Kidney capillary endothelial cell (primary cell): ENCODE measurements around the gene PAF1.

Source experiments
- DNase-seq: peaks from one replicate; pipeline ENCODE4 v3.0.0-alpha.2; 2018; ENCODE audit warnings: low spot score

The PAF1 gene

DNA sequence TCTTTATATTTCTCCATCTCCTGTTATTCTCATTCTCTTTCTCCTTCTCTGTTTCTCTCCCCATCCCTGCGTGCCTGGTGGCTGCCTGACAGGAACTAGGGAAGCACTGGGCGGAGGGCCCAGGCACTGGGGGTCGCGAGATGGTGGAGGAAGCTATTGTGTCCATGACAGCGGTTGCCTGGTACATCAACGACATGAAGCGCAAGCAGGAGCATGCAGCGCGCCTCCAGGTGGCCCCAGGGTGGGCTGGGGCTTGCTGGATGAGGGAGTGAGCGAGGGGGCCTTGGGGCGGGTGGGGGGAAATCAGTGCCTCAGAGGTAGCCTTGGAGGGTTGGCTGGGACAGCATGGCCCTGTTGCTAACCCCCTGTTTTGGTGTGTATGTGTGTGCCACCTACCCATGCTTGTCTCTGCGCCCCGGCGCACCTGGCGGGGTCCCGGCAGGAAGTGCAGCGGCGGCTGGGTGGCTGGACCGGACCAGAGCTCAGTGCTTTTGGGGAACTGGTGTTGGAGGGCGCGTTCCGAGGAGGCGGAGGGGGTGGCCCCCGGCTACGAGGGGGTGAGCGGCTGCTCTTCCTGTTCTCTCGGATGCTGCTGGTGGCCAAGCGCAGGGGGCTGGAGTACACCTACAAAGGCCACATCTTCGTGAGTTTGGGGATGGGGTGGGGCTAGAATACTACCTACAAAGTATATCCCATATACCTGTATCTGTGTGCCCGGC lies 26.7 kb upstream of the PAF1 start:
- no peak for DNase-seq

DNA sequence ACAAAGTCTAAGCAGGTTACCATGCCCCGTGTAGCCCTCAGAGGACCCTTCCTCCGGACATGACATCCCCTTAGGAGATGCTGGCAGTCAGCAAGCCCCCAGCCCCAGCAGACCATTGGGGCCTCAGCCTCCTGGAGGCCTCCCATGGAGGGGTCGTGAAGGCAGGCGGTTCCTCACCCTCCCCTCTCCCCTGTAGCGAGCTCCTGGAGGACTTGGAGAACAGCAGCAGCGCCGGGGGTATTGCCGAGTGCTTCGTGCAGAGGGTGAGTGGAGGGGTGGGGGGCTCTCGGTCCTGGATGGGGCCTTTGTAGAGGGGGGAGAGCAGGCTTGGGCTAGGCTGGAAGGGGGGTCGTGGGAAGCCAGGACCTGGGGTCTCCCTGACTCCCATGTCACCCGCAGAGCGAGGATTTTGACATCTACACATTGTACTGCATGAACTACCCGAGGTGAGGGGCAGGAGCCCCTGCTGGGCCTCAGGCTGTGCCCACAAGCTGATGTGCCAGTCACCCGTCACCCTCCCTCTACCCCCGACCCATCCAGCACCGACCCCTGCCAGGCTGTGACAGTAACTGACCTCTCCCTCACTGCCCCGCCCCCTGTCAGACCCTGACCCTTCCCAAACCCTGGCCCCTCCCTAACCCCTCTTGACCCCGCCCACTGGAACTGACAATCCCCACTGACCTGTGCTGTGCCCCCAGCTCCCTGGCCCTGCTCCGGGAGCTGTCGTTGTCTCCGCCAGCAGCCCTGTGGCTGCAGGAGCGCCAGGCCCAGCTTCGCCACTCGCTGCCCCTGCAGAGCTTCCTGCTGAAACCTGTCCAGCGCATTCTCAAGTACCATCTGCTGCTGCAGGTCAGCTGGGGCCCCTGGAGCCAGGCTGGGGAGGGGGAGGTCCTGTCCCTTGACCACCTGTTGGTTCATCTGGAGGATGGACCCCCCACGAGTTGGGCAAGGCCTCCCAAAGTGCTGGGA lies 25.5 kb upstream of the PAF1 start:
- no peak for DNase-seq

DNA sequence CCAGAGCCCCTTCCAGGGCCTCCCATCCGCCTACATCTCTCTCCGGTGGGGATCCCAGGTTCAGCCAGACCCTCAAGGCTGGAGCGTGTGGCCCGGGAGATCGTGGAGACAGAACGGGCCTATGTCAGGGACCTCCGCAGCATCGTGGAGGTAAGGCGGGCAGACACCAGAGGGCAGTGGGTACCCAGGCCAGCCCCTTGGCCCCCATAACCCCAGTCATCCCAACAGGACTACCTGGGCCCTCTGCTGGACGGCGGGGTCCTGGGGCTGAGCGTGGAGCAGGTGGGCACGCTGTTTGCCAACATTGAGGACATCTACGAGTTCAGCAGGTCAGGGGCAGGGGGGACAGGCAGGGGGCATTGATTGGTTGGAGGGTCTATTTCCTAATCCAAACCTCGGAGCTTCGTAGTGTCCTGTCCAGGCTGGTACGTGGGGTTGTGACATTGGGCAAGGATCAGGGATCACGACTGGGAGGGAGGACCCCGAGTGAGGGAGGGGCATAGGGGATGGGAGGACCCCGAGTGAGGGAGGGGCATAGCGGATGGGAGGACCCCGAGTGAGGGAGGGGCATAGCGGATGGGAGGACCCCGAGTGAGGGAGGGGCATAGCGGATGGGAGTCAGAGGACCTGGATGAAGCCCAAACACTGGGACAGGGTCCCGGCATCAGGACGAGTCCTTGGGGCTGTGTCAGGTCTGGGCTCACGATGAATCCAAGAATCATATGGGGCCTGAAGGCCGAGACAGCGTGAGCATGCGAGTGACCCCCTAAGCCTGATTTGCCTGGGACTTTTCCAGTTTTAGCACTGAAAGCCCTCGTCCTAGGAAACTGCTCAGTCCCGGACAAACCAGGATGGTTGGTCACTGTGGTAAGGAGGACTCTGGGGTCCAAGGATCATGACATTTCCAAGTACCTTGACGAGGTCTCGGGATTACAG lies 24.5 kb upstream of the PAF1 start:
- DNase-seq = no peak

DNA sequence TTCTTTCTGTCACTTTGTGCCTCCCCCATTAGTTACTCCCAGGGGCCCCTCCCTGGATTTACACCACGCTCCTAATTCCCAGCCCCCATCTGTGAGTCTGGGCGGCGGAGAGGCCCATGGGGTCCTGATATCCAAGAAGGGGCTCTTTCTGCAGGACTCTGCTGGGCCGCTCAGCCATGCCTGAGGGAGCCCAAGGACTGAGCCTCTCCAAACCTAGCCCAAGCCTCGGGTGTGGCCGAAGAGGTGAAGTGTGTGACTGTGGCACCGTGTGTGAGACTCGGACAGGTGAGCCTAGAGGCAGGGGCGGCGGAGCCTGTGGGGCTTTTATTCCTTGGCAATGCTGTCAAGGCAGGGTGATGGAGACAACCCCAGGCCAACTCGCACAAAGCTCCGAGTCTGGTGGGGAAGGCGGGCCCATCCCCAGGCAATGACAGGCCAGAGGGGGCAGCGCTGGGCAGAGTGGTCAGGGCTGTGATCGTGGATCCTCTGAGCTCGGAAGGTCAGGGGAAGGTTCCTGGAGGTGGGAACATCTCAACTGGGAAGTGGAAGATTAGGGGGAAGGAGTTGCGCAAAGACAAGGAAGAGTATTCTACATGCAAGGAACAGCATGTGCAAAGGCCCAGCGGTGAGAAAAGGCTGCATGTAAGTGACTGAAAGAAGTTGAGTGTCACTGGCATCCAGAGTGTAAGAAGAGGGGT lies 23.2 kb upstream of the PAF1 start:
- DNase-seq = no peak

DNA sequence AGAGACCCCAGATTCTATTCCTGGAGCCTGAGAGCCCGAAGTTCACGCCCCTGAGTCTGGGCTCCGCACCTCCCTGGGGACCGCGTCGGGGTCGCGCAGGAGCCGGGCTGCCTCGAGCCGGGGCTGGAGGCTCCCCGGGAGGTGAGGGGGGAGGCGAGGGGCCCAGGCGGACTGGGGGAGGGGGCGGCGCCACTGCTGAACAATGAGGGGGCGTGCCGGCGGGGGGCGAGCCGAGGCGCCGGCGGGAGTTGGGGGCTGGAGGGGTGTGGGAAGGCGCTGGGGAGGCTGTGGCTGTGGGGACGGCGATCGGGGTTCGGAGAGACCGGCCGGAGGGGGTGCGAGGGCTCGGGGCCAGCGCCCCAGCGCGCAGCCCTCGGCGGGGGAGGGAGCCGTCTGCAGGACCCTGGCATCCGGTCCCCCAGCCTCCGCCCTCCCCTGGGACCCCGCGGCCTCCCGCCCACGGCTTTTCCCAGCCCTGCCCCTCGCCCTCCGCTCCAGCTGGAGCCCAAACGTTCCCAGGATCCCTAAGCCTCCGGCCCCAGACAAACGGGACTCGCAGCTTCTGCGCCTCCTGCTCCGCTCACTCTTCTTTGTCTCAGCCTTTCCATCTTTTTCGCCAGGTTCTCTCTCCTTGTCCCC lies 22.5 kb upstream of the PAF1 start:
- DNase-seq = peak; percentile 46

DNA sequence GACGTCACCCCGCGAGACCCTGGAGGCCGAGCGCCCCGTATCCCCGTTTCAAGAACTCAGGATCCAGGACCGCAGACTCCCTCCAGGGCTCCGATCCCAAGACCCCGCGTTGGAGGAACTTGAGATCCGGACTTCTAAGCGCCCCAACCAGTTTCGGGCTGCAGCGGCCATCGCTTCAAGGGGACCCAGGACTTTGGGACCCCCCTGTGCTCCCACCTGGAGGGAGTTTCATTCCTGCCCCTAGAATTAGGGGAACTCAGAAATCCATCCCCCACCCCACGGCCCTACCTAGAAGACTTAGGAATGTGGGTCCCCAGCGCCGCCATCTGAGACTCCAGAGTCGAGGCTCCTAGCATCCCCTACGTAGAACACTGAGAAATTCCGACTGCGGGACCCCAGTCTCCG lies 22.0 kb upstream of the PAF1 start:
- no peak for DNase-seq

DNA sequence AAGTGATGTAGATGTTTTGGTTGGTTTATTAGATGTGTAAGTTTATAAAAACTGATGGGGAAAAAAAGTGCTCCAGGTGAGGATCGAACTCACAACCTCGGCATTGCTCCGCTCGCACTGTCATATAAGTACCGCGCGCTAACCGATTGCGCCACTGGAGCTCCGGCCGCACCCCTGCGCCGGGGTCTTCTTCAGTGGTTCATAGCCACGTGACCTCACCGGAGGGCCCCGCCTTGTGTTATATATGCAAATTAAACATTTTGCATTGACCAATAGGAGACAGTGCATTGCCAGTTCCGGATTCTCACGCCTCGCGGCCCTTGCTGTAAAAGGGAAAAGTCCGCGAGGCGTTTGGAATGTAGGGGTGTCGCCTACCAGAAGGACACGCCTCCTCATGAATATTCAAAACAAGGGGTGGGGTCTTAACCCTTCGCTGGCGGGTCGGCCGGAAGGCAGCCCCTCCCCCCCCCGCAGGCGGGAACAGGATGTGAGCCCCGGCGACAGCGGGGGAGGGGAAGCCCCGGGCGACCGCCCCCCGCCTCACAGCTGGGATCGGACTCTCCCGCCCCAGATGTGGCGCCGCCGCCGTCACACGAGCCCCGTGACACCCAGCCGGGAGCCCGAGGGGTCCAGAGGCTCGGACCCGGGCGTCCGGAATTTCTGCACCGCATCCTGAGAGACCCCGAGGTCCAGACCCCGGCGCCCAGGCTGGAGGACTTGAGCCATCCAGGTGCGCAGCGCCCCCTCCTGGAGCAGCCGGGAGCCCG lies 21.4 kb upstream of the PAF1 start, which contains the start of gene PLEKHG2:
Gene PLEKHG2, plus strand, starts transcription at position 570 of the 767 bp plus-strand sequence. CDS start 1,418 bp downstream, outside the sequence.
- peak; percentile 99 for DNase-seq

DNA sequence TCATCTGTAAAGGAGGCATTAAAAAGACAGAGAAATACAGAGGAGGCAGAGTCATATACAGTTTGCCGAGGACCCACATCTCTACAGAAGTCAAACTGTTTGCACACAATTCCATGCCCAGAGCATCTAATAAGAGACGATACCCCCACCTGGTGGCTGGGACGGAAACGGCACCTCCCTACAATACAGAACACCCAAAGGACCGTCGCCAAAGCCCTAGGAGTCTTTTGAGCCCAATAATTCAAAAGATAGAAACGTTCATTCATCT lies 20.9 kb upstream of the PAF1 start:
- DNase-seq = peak; percentile 91

DNA sequence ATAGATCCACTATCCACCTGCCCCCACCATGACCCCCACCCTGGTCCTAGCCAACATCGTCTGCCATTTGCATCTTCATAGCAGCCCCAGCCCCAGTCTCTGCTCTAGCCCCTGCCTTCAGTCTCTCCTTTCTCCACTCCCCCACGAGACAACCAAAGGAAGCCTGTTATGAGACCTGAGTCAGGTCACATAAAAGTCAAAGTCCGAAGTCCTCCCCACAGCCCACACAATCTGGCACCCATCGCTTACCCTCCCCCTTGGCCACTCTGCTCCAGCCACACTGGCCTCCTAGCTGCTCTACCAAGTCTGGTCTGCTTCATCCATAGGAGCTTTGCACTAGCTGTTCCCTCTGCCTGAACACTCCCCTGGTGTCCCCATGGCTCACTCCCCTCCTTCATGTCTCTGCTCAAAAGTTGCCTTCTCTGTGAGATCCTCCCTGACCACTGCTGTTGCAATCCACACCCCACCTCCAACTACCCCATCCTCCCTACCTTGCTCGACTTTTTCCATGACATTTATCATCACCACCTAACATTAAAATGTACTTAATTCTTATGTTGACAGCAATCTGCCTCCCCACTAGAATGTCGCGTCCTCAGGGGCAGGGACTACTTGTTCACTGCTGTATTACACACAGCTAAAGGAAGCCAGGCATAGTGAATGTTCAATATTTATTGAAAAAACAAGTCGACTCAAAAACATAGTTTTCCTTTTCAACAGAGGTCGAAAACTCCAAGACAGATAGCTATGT lies 20.4 kb upstream of the PAF1 start:
- no peak for DNase-seq

DNA sequence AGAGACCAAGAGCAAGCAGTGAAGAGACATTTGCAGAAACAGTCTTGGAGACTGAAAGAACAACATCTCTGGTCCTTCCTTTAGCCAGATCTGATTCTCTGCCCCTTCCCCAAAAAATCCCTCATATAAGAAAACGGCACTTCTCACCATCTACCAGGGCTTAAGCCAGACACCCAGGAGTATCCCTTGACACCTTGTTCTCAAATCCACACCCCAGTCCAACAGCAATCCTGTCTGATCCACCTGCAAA lies 19.9 kb upstream of the PAF1 start:
- DNase-seq = no peak

DNA sequence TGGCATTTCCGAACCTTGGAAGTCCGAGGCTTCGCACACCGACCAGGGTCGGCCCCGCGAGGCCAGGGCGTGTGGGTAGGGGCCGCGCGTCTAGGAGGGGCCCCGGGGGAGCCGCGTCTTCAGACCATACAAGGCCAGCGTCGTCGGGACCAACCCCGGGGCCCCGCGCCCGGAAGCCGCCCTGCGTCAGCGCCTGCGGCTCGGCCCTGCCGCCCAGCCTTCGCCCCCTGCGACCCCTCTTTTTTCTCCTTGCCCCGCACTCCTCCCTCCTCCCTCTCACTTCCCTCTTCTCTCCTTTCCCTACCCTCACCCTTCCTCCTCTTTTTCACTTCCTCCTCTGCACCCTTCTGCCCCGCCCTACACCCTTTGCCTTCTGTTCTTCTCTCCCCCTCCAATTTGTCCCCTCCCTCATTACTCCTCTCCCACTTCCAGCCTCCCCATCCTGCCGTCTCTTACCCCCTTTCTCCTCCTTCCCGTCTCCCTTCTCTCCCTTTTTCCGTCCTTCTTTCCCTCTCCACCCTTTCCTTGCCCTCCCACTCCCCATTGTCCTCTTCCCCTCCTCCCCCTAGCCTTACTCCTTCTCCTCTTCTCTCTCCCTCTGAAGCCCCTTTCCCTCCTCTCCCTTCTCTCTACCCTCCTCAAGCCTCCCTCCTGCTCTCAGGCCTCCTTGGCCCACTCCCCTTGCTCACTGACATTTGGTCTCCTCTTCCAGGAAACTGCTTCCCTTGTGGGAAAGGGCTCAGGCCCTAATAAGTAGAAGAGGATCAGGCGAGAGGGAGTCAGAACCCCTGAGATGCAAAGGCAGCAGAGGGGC lies 19.3 kb upstream of the PAF1 start:
- no peak for DNase-seq

DNA sequence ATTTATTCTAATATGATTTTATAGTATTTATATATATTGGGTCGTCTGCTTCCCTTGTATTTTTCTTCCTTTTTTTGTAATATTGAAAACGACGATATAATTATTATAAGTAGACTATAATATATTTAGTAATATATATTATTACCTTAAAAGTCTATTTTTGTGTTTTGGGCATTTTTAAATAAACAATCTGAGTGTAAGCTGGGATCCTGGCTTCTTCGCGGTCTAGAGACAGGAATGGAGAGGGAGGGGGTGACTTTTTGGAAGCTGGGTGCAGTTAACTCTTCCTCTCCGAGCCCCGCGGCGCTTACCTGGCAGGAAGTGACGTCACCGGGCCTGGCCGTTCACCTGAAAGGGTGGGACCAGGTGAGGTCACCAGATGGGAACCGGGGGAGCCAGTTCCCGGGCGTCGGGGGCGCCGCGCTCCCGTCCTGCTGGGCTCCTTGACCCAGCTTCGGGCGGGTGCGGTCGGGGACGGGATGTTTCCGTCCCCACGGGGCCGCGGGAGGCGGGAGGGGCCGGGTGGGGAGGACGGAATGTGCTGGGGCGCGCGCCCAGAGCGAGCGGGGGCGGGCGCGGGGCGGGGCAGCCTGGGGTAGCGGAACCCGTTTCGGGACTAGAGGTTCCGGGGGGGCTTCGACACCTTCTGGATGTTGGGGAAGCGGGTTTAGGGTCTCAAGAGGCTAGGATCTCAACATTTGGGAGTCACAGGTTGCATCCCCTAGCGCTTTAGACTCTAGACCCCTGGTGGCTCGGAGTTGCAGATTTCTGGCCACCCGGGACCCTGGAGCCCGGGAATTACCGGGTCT lies 18.5 kb upstream of the PAF1 start:
- DNase-seq = no peak

DNA sequence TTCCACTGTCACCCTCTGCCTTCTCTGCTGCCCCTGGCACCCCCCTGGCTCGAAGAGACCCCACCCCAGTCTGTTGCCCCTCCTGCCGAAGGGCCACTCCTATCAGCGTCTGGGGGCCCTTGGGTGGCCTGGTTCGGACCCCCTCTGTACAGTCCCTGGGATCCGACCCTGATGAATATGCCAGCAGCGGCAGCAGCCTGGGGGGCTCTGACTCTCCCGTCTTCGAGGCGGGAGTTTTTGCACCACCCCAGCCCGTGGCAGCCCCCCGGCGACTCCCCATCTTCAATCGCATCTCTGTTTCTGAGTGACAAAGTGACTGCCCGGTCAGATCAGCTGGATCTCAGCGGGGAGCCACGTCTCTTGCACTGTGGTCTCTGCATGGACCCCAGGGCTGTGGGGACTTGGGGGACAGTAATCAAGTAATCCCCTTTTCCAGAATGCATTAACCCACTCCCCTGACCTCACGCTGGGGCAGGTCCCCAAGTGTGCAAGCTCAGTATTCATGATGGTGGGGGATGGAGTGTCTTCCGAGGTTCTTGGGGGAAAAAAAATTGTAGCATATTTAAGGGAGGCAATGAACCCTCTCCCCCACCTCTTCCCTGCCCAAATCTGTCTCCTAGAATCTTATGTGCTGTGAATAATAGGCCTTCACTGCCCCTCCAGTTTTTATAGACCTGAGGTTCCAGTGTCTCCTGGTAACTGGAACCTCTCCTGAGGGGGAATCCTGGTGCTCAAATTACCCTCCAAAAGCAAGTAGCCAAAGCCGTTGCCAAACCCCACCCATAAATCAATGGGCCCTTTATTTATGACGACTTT lies 17.7 kb upstream of the PAF1 start:
- no peak for DNase-seq

DNA sequence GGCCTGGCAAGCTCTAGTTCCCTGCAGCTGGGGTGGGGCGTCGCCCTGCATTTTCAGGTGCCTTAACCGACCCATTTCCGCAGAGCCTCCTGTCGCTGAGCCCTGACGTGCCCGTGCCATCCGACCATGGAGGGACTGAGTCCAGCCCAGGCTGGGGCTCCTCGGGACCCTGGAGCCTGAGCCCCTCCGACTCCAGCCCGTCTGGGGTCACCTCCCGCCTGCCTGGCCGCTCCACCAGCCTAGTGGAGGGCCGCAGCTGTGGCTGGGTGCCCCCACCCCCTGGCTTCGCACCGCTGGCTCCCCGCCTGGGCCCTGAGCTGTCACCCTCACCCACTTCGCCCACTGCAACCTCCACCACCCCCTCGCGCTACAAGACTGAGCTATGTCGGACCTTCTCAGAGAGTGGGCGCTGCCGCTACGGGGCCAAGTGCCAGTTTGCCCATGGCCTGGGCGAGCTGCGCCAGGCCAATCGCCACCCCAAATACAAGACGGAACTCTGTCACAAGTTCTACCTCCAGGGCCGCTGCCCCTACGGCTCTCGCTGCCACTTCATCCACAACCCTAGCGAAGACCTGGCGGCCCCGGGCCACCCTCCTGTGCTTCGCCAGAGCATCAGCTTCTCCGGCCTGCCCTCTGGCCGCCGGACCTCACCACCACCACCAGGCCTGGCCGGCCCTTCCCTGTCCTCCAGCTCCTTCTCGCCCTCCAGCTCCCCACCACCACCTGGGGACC lies 16.9 kb upstream of the PAF1 start:
- no peak for DNase-seq

DNA sequence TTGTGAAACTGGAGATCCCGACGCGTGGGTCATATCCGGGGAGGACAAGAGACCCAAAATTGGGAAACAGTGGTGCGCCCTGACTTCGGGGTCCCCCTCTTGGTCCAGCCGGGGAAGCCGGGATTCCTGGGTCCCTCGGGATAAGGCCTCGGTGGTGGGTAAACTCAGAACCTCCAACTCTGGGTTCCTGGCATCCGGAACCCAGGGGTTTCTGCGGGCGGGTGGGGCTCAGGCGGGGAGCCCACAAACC lies 16.4 kb upstream of the PAF1 start:
- no peak for DNase-seq

DNA sequence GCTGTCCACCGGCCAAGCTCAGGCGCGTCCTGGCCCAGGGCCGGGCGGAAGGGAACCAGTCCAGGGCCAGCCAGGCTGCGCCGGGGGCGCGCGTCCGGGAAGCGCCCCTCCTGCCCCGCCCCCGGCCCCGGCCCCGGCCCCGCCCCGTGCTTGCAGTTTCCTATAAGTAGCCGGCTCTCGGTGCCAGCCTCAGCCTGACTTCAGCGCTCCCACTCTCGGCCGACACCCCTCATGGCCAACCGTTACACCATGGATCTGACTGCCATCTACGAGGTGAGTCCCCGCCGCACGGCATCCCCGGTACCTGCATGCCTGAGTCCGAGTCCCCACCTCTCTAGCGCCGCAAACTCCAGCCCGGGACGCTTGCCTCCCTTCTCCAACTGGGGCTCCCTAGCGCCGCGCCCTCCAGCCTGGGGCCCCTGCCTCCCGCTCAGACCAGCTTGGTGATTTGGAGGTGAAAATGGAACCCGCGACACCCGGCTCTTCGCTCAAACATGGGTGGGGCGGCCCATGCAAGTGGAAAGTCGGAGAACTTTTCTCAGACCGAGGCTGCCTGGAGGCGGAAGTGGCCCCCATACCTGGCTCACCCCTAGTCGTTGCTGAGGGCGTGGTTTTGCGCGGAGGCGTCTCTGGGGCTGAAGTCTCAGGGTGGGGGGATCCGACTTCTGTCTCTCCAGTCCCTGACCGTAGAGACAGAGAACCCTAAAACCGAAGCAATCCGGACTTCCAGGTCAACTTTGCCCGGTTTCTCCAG lies 15.9 kb upstream of the PAF1 start, which contains the start of gene ZFP36:
Gene ZFP36, plus strand, starts transcription at position 192 of the 754 bp plus-strand sequence. Its CDS starts 58 bp downstream, at position 250.
- peak; percentile 78 for DNase-seq
